ENCODE data around the gene DMRT2.

DNA sequence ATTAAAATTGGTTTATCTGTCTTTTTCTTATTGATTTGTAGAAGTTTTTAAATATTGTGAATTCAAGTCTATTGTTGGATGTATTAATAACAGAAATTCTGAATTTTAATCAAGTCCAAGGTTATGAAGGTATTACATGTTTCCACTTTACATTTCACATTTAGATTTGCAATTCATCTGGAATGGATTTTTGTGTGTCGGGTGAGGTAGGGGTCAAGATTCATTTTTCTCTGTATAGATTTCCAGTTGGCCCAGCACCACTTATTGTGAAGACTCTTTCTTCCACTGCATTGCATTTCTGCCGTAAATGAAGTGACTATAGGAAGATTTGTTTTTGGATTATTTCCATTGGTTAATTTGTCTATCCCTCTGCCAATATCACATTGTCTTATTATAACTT, 35.5 kb upstream of the DMRT2 start:
- TF ChIP-seq, protein P1, sequence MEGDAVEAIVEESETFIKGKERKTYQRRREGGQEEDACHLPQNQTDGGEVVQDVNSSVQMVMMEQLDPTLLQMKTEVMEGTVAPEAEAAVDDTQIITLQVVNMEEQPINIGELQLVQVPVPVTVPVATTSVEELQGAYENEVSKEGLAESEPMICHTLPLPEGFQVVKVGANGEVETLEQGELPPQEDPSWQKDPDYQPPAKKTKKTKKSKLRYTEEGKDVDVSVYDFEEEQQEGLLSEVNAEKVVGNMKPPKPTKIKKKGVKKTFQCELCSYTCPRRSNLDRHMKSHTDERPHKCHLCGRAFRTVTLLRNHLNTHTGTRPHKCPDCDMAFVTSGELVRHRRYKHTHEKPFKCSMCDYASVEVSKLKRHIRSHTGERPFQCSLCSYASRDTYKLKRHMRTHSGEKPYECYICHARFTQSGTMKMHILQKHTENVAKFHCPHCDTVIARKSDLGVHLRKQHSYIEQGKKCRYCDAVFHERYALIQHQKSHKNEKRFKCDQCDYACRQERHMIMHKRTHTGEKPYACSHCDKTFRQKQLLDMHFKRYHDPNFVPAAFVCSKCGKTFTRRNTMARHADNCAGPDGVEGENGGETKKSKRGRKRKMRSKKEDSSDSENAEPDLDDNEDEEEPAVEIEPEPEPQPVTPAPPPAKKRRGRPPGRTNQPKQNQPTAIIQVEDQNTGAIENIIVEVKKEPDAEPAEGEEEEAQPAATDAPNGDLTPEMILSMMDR (conservative IDR thresholded peaks at IDR 0.05; ENCODE audit: low read length), result no peak
- TF ChIP-seq EZH2phosphoT487 (IDR thresholded peaks at IDR 0.05; ENCODE audit: borderline replicate concordance), result no peak
